B cell (primary cell): ENCODE data around the gene GRM4.

Experiments used
- CTCF ChIP-seq: fragments of 200-600 bp; IDR thresholded peaks from one replicate; pipeline ENCODE4 v1.8.0; 2022; ENCODE audit warnings: antibody characterized with exemption, mild to moderate bottlenecking
- EZH2 ChIP-seq: IDR thresholded peaks from 2 replicates; pipeline ENCODE4 v1.6.1; 2012; ENCODE audit warnings: borderline replicate concordance, low read depth, mild to moderate bottlenecking, moderate library complexity, low read length; ENCODE audit not compliant: insufficient read depth, poor library complexity, severe bottlenecking

GRCh38 chr6:34020278-34020677 is 125.6 kb downstream of the GRM4 start:
- TF ChIP-seq CTCF, result no peak
- TF ChIP-seq EZH2, result no peak
